Common myeloid progenitor, CD34-positive (primary cell): ENCODE results near the gene SFTPB.

Experiments
- CTCF ChIA-PET: fragments of 350-600 bp; sonication (Branson Sonifier 250); formaldehyde crosslinking; loops from one replicate; lab custom pipeline; 2021; ENCODE audit warnings: antibody characterized with exemption; lab: Charles Lee
- POLR2A ChIA-PET: fragments of 350-600 bp; sonication (Branson Sonifier 250); formaldehyde crosslinking; loops from one replicate; lab custom pipeline; 2021; ENCODE audit warnings: antibody characterized with exemption; lab: Charles Lee
- DNase-seq, 3 donors: peaks; one replicate each; pipeline versions ENCODE4 v3.0.0 to v3.0.0-alpha.2; 2013
- H3K27ac ChIP-seq, 2 experiments: 1 replicate in 1 of 2; 2 replicates in 1 of 2; pipeline ENCODE4 v1.7.0; 2013; ENCODE audit warnings: inconsistent platforms in 2 of 2, low read length in 2 of 2, mild to moderate bottlenecking in 2 of 2, low read depth in 1 of 2, moderate library complexity in 1 of 2; ENCODE audit not compliant: severe bottlenecking in 2 of 2, insufficient read depth in 1 of 2, poor library complexity in 1 of 2
- H3K27me3 ChIP-seq, 5 experiments: replicated peaks in 2 of 5; 1 replicate in 3 of 5; 2 replicates in 2 of 5; pipeline versions ENCODE4 v1.6.1 to v1.7.0; 2013; ENCODE audit warnings: low read length in 4 of 5, mild to moderate bottlenecking in 2 of 5, moderate library complexity in 2 of 5, inconsistent platforms in 1 of 5; ENCODE audit not compliant: insufficient read depth in 5 of 5, control insufficient read depth in 4 of 5
- H3K36me3 ChIP-seq, 4 experiments: 1 replicate in 2 of 4; 2 replicates in 2 of 4; pipeline versions ENCODE4 v1.6.1 to v1.7.0; 2013; ENCODE audit warnings: low read length in 3 of 4, control low read depth in 1 of 4, mild to moderate bottlenecking in 1 of 4; ENCODE audit not compliant: control insufficient read depth in 4 of 4, insufficient read depth in 4 of 4
- H3K4me1 ChIP-seq, 4 experiments: 1 replicate in 3 of 4; 2 replicates in 1 of 4; pipeline versions ENCODE4 v1.6.1 to v1.7.1; 2013; ENCODE audit warnings: low read length in 3 of 4, mild to moderate bottlenecking in 3 of 4, control low read depth in 1 of 4, inconsistent platforms in 1 of 4, moderate library complexity in 1 of 4; ENCODE audit not compliant: control insufficient read depth in 4 of 4, insufficient read depth in 4 of 4; ENCODE audit errors: control extremely low read depth in 1 of 4
- H3K4me3 ChIP-seq, 7 experiments: 1 replicate in 4 of 7; 2 replicates in 3 of 7; pipeline versions ENCODE4 v1.5.1 to v1.7.0; 2013; ENCODE audit warnings: mild to moderate bottlenecking in 7 of 7, low read length in 6 of 7, moderate library complexity in 6 of 7, inconsistent platforms in 2 of 7, low read depth in 2 of 7, control low read depth in 1 of 7; ENCODE audit not compliant: insufficient read depth in 4 of 7, control insufficient read depth in 1 of 7; ENCODE audit errors: extremely low read depth in 1 of 7
- H3K9me3 ChIP-seq, 5 experiments: 1 replicate in 4 of 5; 2 replicates in 1 of 5; pipeline versions ENCODE4 v1.6.1 to v1.7.1; 2013; ENCODE audit warnings: low read length in 4 of 5, mild to moderate bottlenecking in 2 of 5, inconsistent platforms in 1 of 5, low read depth in 1 of 5, moderate library complexity in 1 of 5; ENCODE audit not compliant: control insufficient read depth in 4 of 5, insufficient read depth in 2 of 5; ENCODE audit errors: control extremely low read depth in 1 of 5
- WGBS: methylation state at CpG from one replicate; pipeline ENCODE4 v1.1.5; 2013; ENCODE audit not compliant: insufficient coverage; 5-methylcytosine and 5-hydroxymethylcytosine counted together

The SFTPB gene

DNA sequence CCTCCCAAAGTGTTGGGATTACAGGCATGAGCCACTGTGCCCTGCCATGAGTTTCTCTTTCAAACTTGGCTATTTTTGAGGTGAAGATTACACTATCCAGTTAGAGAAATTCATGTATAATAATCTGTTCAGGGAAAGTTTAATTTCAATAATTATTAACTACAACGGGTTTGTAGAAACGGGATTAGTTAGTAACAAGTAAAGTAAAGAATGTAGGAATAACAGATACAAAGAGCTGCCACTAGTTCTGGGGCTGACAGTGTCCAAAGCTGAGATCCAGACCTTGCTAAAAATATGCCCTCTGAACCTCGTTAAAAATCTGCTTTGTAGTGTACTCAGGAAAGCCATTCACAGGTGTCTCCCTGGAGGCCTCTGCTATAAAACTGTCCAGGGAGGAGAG is 16.9 kb downstream of the SFTPB start:
- ChIA-PET CTCF (interaction anchor here (1.0 to 3.3 kb wide), 6 partner anchors 8 to 169 kb away, joined by 3 to 21 read pairs (median 7); no protein-coding TSS in a partner anchor), POLR2A (no interaction called here)
- peaks cover 28 to 65% (median 46%) of the 10 kb centered on the region in 4 experiments for H3K36me3 ChIP-seq
- no peaks in the 10 kb centered on the region for H3K9me3 ChIP-seq
- DNase-seq = no peak
- no peaks in the 10 kb centered on the region for H3K27me3 ChIP-seq
- H3K4me3 ChIP-seq = no peak overlapping the region
- peaks cover 0 to 4% (median 0%) of the 10 kb centered on the region in 4 experiments for H3K4me1 ChIP-seq
- no peak overlapping the region for H3K27ac ChIP-seq
- 93% methylated on average over 1 of the region's 3 CpGs for WGBS

DNA sequence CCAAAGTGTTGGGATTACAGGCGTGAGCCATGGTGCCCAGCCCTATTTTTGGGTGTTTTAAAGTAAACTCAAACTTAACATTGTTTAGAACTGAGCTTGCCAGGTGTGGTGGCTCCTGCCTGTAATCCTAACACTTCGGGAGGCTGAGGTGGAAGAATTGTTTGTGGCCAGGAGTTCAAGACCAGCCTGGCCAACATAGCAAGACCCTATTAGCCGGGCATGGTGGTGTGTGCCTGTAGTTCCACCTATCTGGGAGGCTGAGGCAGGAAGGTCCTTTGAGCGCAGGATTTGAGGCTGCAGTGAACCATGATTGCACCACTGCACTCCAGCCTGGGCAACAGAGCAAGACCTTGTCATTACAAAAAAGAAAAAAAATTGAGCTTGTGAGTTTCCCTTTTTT is 17.5 kb downstream of the SFTPB start:
- ChIA-PET CTCF (interaction anchor here (0.6 to 3.3 kb wide), 10 partner anchors 9 to 170 kb away, joined by 3 to 21 read pairs (median 4); no protein-coding TSS in a partner anchor), POLR2A (no interaction called here)
- WGBS = 95% methylated on average over 4 of the region's 4 CpGs
- H3K36me3 ChIP-seq = peaks cover 26 to 68% (median 49%) of the 10 kb centered on the region in 4 experiments
- no peak for DNase-seq
- H3K27ac ChIP-seq = no peak overlapping the region
- no peak overlapping the region for H3K4me3 ChIP-seq
- no peaks in the 10 kb centered on the region for H3K27me3 ChIP-seq
- H3K9me3 ChIP-seq = no peaks in the 10 kb centered on the region
- peaks cover 0 to 4% (median 0%) of the 10 kb centered on the region in 4 experiments for H3K4me1 ChIP-seq

DNA sequence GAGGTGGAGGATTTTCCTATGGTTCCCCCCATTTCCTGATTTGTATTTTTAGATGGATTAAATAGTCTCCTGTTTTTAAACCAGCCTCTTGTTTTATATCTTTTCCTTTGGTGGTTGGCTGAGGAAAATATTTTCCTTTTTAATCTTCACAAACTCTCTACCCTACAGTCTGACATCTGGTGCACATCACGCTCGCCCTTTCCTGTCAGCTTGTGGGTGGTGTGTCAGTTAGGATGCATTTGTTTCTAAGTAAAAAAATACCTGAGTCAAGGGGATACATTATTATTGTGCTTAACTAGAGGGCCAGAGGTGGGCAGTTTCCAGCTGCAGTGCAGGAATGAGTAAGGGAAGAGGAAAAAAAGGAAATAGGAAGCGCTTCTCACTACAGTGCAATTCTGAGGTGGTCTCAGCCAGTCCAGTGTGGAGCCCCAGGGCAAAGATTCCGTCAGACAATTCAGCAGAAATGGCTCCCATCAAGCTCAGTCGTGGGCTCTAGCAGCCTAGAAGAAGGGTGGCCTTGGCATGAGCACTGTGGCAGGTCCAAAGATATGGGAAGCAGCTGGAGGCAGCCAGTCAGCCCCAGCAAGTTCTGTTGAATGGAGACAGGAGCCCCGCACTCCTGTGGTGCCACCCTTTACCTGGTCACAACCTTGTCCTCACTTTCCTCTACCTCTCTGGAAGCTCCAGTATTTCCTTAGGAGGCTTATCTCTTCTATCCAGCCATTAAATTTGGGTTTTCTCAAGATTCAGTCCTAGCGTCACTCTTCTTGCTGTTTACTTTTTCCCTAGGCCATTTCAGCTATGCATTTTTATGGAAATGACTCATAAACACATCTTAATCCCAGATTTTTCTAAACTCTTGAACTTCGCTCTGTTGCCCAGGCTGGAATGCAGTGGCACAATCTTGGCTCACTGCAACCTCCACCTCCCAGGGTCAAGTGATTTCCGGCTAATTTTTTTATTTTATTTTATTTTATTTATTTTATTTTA is 18.5 kb downstream of the SFTPB start:
- no peak overlapping the region for H3K27ac ChIP-seq
- ChIA-PET CTCF (interaction anchor here (0.6 to 7.4 kb wide), 25 partner anchors 8 to 215 kb away, joined by 3 to 69 read pairs (median 5); partner anchors contain the start of gene GNLY), POLR2A (no interaction called here)
- no peaks in the 10 kb centered on the region for H3K9me3 ChIP-seq
- 100% methylated on average over 5 of the region's 9 CpGs for WGBS
- peaks cover 29 to 76% (median 54%) of the 10 kb centered on the region in 4 experiments for H3K36me3 ChIP-seq
- H3K4me1 ChIP-seq = peaks cover 0 to 4% (median 0%) of the 10 kb centered on the region in 4 experiments
- DNase-seq = no peak
- H3K4me3 ChIP-seq = no peak overlapping the region
- no peaks in the 10 kb centered on the region for H3K27me3 ChIP-seq

DNA sequence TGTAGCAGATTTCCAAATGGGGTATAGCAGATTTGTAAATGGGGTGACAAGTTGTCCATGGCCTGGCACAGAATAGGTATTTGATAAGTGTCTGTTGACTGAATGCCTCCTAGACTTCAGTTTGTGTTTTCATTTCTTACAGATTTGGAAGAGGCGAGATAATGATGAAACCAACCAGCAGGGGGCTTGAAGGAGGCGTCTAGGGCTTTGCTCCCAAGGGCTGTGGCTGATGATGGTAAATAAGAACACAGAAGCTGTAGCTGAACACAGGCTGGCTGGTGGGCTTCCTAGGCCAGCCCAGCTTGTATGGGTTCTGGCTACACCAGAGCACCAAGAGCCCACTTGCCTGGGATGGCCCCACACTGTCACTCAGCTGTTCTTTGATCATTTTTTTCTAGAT is 19.4 kb downstream of the SFTPB start:
- Histone ChIP-seq H3K27me3 (no peaks in the 10 kb centered on the region), H3K4me3 (no peak overlapping the region), H3K4me1 (no peaks in the 10 kb centered on the region), H3K9me3 (no peaks in the 10 kb centered on the region), H3K36me3 (peaks cover 29 to 80% (median 58%) of the 10 kb centered on the region in 4 experiments), H3K27ac (no peak overlapping the region)
- ChIA-PET POLR2A (no interaction called here), CTCF (interaction anchor here (0.9 to 7.4 kb wide), 21 partner anchors 8 to 216 kb away, joined by 3 to 69 read pairs (median 5); partner anchors contain the start of gene GNLY)
- 64% methylated on average over 2 of the region's 2 CpGs for WGBS
- DNase-seq = peak; percentile 34 to 61 (median 57)

DNA sequence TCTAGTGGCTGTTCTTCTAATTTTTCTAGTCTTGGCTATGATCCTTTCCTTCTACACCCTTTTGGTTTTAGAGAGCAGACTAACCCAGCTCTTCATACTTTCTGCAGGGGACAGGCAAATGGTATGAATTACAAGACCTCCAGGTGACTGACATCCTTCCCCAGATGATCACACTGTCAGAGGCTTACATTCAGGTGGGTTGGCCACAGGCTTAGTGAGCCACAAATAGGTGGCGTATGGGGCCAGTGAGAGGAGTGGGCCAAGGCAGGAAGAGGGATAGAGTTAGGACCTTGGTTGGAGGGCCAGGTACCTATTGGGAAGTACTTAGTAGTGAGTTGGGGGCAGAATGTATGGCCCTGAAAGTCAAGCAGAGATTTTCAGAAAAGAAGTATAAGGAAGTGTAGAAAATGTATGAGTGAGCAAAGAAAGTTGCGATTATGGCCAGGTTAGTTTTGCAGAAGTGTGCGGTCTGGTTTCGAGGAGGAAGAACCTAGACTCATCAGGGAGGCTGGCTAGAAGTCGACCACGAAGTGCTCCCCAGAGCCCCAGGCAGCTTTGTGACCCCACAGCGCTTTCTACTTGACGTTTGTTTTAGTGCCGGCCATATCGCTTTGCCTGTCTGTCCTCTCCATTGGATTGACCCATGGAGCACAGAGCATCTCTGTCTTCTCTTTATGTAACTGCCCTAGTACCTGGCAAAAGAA is 20.0 kb downstream of the SFTPB start:
- WGBS = 97% methylated on average over 8 of the region's 10 CpGs
- DNase-seq = no peak
- H3K36me3 ChIP-seq = peaks cover 30 to 84% (median 60%) of the 10 kb centered on the region in 4 experiments
- H3K27me3 ChIP-seq = no peaks in the 10 kb centered on the region
- ChIA-PET CTCF (interaction anchor here (0.9 to 7.4 kb wide), 19 partner anchors 9 to 217 kb away, joined by 3 to 69 read pairs (median 4); partner anchors contain the start of gene GNLY), POLR2A (no interaction called here)
- H3K4me1 ChIP-seq = no peaks in the 10 kb centered on the region
- H3K9me3 ChIP-seq = no peaks in the 10 kb centered on the region
- H3K4me3 ChIP-seq = no peak overlapping the region
- no peak overlapping the region for H3K27ac ChIP-seq

DNA sequence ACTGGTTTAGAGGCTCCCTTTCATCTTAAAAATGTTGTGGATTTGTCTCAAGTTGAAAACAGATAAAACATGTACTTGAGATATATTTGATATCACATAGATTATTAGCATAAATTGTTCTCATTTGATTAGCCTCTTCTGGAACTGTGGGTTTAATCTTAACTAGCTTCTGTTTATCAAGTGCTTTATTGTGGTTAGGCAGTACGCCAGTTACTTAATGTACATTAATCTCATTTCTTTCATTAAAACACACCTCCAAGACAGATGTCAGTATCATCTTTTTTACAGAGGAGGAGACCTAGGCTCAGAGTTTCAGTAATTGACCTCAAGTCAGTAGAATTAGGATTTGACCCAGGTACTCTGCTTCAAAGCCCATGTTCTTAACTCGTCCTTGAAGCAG is 21.8 kb downstream of the SFTPB start:
- CTCF ChIA-PET = interaction anchor here (1.1 to 7.4 kb wide), 6 partner anchors 11 to 99 kb away, joined by 3 to 69 read pairs (median 3); no protein-coding TSS in a partner anchor
- no CpG with 5 or more reads among the region's 2 CpGs for WGBS
- H3K27me3 ChIP-seq = no peaks in the 10 kb centered on the region
- no peaks in the 10 kb centered on the region for H3K9me3 ChIP-seq
- no peak overlapping the region for H3K27ac ChIP-seq
- DNase-seq = peak in 1 of 3 donors; percentile 24
- POLR2A ChIA-PET = no interaction called here
- no peaks in the 10 kb centered on the region for H3K4me1 ChIP-seq
- no peak overlapping the region for H3K4me3 ChIP-seq
- peaks cover 39 to 93% (median 63%) of the 10 kb centered on the region in 4 experiments for H3K36me3 ChIP-seq
